Amniotic stem cell (primary cell): ENCODE data around the gene RPS4Y1.
"Not testable (repeated sequence)": the region's sequence is repeated elsewhere in the genome, so short reads cannot be mapped to it uniquely, and the experiment has no call there.

Source experiments
- DNase-seq: peaks from one replicate; lab custom pipeline; 2025; lab: John Stamatoyannopoulos, UW

Gene RPS4Y1

DNA sequence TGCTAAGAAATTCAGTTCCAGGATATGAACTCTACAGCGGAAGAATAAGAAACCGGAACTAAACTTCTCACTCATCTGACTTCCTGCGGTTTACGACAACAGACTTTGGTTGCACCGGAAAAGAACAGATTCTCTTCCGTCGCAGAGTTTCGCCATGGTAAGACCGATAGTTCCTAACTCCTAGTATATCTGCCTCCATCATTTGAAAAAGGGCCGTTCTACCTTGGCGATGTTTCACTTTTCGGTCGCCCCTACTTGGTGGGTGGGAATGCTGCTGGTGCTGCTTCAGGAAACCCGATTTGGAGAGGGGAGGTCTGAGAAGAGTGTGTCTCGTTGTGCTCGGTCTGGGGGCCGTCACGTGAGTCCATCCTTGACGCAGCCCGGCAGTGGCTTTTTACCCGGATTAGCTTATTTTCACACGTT is at the start of gene RPS4Y1:
Gene RPS4Y1 (plus strand): TSS at position 132 of the 423 bp plus-strand sequence. CDS start 23 bp downstream, at position 155.
- no peak for DNase-seq

DNA sequence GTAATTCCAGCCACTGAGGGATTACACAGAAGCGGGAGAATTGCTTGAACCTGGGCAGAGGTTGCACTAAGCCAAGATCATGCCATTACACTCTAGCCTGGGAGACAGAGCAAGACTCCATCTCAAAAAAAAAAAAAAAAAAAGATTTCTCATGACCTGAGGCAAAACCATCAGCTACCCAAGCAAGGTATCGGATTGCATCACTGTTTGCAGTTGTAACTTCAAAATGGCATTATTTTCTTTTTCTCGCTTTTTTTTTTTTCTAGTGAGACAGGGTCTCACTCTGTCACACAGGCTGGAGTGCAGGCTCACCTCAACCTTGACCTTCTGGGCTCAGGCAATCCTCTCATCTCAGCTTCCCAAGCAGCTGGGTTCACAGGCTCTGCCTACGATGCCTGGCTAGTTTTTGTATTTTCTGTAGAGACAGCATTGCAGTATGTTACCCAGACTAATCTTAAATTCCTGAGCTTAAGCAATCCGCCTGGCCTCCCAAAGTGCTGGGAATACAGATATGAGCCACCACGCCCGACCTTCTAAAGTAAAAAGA is 44.4 kb upstream of the RPS4Y1 start:
- no peak for DNase-seq

DNA sequence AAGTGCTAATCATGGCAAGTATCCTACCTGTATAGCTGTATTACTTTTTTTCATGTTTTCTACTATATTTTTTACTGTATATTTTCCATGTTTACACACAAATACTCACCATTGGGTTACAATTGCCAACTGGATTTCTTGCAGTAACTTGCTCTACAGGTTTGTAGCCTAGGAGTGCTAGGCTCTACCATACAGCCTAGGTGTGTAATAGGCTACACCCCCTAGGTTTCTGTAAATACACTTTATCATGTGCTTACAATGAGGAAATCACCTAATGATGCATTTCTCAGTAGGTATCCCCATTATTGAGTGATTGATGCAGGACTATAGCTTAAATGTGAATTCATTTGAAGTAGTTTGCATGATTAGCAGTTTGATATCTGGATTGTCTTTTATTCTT is 43.4 kb upstream of the RPS4Y1 start:
- DNase-seq = no peak

DNA sequence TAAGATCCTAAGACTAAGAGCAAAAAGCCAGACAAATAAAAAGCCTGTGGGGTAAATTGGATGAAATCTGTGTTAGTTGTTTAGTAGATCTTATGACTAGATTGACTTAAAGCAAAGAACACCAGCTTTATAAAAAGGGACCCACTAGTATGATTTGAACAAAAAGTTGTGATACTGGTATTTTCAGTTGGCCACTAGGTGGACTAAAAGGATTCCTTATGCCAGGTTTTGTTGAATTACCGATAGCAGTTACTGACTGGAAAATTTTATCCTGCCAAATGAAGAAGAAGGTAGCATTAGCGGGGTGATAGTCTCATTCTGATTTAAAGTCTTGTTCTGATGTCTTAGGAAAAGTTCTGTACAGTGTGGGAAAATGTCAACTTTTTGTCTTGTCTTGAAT is 41.2 kb upstream of the RPS4Y1 start:
- DNase-seq = no peak

DNA sequence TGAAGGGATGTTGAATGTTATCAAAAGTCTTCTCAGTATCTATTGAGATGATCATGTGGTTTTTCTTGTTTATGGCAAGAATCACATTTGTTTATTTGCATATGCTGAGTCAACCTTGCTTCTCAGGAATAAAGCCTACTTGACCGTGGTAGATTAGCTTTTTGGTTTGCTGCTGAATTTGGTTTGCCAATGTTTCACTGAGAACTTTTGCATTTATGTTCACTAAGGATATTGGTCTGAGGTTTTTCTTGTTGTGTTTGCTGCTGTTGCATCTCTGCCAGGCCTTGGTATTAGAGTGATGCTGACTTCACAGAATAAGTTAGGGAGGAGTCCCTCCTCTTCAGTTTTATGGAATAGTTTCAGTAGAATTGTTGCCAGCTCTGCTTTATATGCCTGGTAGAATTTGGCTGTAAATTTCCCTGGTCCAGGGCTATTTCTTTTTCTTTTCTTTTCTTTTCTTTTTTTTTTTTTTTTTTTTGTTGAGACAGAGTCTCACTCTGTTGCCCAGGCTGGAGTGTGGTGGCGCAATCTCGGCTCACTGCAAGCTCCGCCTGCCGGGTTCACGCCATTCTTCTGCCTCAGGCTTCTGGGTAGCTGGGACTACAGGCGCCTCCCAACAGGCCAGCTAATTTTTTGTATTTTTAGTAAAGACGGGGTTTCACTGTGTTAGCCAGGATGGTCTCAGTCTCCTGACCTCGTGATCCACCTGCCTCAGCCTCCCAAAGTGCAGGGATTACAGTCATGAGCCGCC is 24.1 kb upstream of the RPS4Y1 start:
- not testable (repeated sequence) for DNase-seq

DNA sequence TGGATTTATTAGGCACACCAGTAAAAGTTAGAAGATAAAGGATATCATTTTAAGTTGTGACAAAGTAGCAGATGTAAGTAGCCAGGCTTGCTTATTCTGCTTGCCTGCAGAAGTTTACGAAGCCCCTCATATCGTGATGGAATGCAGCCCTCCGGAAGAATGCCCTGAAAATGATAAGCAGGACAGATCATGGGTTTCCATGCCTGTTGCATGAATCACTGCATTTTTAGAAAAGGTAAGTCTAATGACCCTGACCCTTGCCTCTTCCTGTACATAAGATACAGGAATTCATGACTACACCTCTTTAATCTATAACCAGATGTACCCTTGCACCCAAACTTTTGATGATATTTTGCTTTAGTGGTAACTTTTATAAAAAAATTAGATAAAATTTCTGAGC is 16.9 kb upstream of the RPS4Y1 start:
- no peak for DNase-seq

DNA sequence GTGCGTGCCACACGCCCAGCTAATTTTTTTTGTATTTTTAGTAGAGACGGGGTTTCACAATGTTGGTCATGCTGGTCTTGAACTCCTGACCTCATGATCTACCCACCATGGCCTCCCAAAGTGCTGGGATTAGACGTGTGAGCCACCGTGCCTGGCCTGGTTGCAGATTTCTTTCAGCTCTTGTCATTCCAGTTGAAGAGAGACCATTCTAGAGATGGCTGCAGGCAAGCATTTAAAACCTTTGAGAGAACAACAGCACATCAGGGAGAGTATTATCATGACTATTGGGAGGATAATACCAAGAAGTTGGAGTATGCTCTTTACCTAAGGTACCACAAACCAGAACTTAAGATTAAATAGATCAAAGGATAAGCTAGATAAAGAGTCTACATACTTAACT is 12.9 kb upstream of the RPS4Y1 start:
- DNase-seq = no peak

DNA sequence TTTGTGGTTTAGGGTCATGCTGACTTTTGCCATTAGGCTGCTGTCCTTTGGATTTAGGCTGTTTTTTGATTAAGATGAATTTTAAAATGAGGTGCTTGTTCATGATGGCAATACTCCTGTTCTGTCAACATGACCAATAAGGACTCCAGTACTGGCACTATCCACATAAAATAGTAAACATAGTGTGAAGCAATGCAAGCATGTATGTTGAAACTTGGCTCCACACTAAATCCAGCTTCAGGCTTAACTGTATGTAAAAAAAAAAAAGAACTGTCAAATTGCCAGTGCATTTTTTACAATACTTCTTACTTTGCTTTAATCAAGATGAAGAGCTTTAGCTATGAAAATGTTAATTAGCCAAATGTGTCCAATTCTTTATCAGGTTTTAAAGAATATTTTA is 6.2 kb upstream of the RPS4Y1 start:
- DNase-seq = no peak

DNA sequence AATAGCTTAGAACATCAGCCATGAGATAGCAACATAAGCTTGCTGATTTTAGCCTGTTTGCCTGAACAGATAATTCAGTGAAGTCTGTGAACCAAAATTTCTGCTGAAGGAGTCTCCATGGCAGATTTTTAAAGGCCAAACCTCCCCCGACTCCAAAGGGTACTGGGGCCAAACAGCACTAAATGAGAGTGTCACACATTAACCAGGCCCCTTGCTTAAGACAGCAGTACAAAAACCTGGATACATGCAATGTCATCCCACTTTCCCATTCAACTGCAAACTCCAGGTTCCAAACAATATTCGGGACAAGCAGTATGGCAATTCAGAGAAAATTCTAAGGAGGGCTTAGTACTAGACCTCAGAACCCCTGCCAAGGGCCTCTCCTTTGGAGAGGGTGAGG is 4.3 kb upstream of the RPS4Y1 start:
- DNase-seq = no peak

DNA sequence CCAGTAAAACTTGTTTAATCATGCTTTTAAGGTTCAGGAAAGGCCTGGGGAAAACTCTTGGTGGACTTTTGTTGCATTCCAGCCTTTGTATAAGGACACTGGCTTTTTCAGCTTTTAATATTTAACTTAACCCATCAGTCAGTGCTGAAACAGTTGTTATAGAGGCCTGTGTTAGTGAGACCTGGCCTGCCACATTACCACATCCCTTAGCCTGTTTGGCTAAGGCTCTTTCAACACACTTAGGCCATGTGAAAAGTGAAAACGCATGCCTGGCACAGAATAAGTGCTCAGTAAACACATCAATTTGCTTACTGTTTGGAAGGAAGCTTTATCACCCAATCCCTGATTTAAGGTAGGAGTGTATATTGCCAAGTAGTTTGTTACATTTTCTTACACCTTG is 3.5 kb upstream of the RPS4Y1 start:
- no peak for DNase-seq

DNA sequence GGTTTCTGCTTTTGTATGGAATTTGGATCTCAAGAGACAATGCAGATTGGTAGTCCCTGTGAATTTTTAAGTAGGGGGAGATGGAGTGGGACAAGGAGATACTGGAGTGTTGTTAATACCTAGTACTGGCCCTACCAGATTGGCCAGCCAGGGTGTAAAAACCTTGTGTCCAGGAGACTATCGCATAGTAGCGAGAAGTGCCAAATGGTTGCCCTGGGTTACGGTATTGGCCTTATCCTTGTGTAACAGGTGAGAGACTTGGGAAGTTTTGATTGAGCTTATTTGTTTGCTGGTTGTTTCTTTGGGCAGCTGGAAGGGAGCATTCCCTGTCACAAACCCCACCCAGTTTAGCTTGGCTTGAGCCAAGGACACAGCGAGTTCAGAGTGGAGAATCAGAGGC is 5.4 kb downstream of the RPS4Y1 start:
- no peak for DNase-seq

DNA sequence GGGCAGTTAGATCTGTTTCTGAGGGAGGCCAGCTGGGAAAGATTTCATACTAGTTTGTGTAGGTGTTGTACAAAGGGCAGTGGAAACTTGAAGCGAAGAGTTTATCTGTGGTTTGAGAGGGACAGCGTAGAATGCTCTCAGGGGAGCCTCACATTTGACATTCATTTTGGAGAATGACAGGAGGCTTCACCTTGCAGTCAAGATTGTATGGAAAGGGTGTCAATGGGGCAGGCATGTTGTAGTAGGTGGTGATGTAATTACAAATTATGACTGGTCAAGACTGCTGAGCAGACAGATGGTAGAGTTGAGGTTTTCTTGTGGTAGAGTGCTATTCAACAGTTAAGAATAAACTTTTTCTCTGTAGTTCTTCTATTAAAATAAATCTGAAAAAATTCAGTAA is 7.0 kb downstream of the RPS4Y1 start:
- no peak for DNase-seq

DNA sequence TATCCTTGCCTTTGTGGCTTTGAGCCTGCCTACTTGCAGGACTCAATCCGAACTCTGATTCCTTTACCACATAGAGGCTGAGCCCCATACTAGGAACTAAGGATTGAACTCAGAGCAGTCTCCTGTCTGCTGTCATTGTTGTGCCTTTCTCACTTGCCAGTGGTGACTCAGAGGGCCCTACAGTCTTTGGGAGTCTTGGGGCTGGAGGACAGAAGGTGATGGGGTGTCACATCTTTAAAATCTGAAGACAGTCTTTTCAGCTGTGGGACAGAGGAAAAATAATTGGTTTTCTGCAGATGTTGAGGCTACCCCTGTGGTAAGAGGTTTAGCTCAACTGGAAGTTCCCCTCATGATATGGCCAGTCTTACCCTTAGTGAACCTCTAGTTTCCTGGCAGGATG is 8.0 kb downstream of the RPS4Y1 start:
- no peak for DNase-seq

DNA sequence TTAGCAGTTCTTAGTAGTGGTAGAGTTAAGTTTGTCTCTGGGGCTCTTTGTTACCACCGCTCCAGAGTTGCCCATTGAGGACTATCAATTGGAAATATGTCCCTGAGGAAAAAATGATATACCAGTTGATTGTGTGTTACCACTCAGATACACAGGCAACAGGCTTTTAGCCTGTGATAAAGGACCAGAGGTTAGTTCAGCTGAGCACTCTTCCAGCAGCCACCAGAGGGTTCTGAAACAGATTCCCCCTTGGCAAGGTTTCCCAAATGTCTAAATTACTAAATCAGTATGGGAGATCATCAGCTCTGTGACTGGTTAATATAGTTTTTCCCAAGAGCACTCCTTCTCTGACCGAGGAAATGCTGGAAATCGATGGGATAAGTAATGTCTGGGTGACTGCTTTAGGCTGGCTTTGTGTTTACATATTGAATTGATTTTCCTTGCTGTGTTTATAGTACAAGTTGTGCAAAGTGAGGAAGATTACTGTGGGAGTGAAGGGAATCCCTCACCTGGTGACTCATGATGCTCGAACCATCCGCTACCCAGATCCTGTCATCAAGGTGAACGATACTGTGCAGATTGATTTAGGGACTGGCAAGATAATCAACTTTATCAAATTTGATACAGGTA is 12.9 kb downstream of the RPS4Y1 start:
- no peak for DNase-seq

DNA sequence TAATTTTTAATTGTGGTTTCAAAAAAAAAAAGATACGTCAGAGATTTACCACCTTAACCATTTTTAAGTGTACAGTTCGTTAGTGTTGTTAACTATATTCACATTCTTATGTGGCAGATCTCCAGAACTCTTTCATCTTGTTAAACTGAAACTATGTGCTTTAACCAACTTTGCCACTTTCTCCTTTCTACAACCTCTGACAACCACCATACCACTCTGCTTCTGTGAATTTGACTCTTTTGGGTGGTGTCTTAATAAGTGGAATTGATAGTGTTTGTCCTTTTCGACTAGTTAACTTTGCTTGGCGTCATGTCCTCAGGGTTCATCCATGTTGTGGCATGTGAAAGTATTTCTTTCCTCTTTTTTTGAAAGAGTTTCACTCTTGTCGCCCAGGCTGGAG is 15.7 kb downstream of the RPS4Y1 start:
- no peak for DNase-seq

DNA sequence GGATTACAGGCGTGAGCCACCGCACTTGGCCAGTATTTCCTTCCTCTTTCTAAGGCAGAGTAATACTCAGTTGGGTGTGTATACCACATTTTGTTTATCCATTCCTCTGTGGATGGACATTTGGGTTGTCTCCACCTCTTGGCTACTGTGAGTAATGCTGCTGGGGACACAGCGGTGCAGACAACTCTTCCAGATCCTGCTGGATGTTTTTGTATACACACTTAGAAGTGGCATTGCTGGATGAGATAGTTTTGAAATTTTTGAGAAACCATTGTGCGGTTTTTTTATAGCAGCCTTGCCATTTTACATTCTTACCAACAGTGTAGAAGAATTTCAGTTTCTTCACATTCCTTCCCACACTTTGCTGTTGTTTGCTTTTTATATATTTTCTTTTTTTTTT is 16.3 kb downstream of the RPS4Y1 start:
- no peak for DNase-seq

DNA sequence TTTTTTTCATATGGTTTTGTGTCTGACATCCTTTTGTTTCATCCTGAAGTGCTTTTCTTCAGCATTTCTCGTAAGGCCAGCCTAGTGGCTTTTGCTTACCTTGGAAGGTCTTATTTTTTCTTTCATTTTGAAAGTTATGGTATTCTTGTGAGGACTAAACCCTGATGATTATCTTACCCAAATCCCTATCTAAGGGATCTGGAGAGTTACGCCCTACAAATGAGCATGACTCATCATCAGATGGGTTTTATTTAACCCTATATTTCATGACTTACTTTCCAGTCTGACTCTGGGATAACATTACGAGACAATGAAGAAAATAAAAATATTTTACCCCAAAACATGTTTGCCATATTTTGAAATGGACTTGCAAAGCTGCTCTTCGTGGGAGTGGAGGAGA is 18.4 kb downstream of the RPS4Y1 start:
- DNase-seq = no peak

DNA sequence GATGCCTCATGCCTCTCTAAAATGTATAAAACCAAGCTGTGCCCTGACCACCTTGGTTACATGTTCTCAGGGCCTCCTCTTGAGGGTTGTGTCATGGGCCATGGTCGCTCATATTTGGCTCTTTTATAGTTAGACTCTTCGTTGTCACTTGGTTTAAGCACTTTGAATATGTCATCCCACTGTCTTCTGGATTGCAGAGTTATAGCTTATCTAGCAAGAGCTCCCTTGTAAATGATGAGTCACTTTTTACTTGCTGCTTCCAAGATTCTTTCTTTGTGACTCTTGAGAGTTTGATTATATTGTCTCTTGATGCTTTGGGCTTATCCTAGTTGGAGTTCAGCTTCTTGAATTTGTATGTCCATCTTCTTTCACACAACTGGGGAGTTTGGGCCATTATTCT is 19.1 kb downstream of the RPS4Y1 start:
- no peak for DNase-seq

DNA sequence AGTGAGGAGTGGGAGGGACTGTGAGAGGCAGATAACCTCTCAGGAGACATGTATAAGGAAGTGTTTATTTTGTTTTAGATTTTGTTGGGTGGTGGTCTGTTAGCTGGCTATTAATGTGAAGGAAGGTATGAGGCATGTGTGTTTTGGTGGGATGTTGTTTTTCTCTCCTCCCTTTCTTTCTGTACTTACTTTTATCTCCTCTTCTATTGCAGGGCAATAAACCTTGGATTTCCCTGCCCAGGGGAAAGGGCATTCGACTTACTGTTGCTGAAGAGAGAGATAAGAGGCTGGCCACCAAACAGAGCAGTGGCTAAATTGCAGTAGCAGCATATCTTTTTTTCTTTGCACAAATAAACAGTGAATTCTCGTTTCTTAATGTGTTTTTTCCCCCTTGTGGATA is 25.2 kb downstream of the RPS4Y1 start:
- no peak for DNase-seq

DNA sequence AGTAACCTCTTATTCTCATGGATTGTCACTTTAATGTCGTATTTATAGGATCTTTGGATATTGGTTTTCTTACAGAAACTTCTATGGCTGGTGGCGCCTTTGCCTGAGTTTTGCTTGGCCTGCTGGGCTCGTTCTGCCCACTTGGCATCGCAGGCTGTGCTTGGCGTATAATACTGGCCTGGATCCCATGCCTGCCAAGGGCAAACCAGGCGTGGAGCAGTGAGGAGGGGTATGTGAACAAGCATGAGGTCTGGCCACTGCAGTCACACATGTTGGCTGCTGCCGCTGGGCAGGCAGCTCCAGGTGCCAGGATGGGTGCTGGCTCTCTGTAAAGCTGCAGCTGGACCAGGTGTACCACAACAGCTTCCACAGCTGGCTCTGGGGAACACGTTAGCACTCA is 26.1 kb downstream of the RPS4Y1 start:
- no peak for DNase-seq

DNA sequence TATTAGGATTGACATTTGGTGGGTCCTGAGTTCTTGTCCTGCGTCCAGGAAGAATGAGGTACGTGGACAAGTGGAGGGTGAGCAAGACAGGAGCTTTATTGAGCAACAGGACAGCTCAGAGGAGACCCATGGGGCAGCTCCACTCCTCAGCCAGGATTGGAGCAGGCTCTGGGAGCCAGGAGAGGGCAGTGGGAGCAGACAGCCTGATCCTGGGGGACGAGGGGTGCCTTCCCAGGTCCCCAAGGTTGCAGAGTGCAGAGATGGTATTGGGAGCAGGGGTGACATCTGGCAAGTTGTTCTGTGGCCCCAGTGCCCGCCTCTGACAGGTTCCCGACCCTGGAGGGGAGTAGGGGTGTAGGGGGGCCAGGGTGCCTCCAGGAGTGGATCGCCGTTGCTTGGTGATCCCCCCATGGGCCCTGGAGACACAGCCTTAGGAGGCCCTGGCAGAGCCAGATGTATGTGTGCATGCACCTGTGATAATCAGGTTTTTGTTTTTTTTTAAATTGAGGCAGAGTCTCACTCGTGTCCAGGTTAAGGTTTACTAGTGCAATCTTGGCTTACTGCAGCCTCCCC is 26.7 kb downstream of the RPS4Y1 start:
- DNase-seq = no peak

DNA sequence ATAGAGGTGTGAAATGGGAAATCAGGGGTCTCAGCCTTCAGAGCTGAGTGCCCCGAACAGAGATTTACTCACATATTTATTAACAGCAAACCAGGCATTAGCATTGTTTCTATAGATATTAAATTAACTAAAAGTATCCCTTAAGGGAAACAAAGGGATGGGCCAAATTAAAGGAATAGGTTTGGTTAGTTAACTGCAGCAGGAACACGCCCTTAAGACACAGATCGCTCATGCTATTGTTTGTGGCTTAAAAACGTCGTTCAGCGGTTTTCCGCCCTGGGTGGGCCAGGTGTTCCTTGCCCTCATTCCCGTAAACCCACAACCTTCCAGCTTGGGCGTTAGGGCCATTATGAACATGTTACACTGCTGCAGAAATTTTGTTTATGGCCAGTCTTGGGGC is 30.8 kb downstream of the RPS4Y1 start:
- not testable (repeated sequence) for DNase-seq

DNA sequence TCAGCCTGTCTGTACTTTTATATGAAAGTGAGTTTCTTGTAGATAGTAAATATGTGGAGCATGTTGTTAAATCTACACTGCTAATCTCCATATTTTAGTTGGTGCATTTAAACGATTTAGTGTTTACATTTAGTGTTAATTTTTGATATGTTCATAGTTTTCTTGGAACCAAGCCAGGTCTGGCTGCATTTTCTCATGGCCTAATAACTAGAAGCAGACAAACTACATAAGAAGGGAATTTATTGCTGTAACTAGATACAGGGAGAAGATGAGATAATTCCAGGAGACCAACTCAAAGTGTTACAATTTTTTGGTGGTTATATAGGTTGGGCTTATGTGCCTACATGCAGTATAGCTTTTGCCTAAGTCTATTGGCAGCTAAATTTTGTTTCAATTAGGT is 32.8 kb downstream of the RPS4Y1 start:
- no peak for DNase-seq
